GM12878 (cell line): Measurements from ENCODE around the gene AVP. TPM values are rescaled to one million over a fixed set of nuclear protein-coding genes. Genes with fewer than 3 reads are reported as not detected.

ENCODE experiments used
- ATAC-seq: fragments of 200-7000 bp; cut with Tn5 transposase; 3 replicates; pipeline ENCODE4 v1.9.1; 2020; ENCODE audit warnings: mild to moderate bottlenecking, moderate library complexity
- BruUV-seq: library from RNA; stranded (reverse); fragments of 400-500 nt; replicated peaks from 2 replicates; lab custom pipeline; 2021; lab: Mats Ljungman, UMichigan
- CTCF ChIA-PET: fragments of 300-600 bp; sonication (Branson Sonifier 250); formaldehyde crosslinking; extraction: SDS; loops from one replicate; lab custom pipeline; 2021; ENCODE audit warnings: inconsistent platforms; lab: Yijun Ruan, JAX
- POLR2A ChIA-PET: fragments of 350-600 bp; formaldehyde crosslinking; extraction: SDS; loops from one replicate; lab custom pipeline; 2021; ENCODE audit warnings: inconsistent platforms; lab: Charles Lee
- RAD21 ChIA-PET: fragments of 300-600 bp; sonication (Branson Sonifier 250); formaldehyde crosslinking; loops from one replicate; lab custom pipeline; 2023; ENCODE audit warnings: antibody characterized with exemption; ENCODE audit not compliant: unreplicated experiment; lab: Charles Lee
- SMC1A ChIA-PET: fragments of 300-600 bp; sonication (Branson Sonifier 250); formaldehyde crosslinking; loops from one replicate; lab custom pipeline; 2023; ENCODE audit not compliant: unreplicated experiment, uncharacterized antibody; lab: Charles Lee
- DNase-seq: peaks from one replicate; pipeline ENCODE4 v3.0.0-alpha.2; 2011; ENCODE audit warnings: low read depth, low spot score
- FAIRE-seq: peaks from 3 replicates; lab custom pipeline; 2011; peaks lifted over from hg19 to GRCh38; lab: Jason Lieb, UNC
- H2AFZ ChIP-seq: 2 replicates; pipeline ENCODE4 v1.6.0; 2011; ENCODE audit warnings: low read depth, low read length, control low read depth; ENCODE audit not compliant: control insufficient read depth
- H3K27ac ChIP-seq: 2 replicates; pipeline ENCODE4 v1.5.1; 2011; ENCODE audit warnings: control low read depth; ENCODE audit not compliant: control insufficient read depth, insufficient read depth
- H3K27me3 ChIP-seq, 2 experiments: replicated peaks in 1 of 2; 2 replicates each; pipeline versions ENCODE4 v1.6.0 to v1.6.1; 2011; ENCODE audit warnings: low read length in 1 of 2; ENCODE audit not compliant: control insufficient read depth in 2 of 2, insufficient read depth in 2 of 2
- H3K36me3 ChIP-seq, 2 experiments: 2 replicates each; pipeline ENCODE4 v1.5.1; 2011; ENCODE audit warnings: low read length in 1 of 2; ENCODE audit not compliant: control insufficient read depth in 2 of 2, insufficient read depth in 2 of 2
- H3K4me1 ChIP-seq: 2 replicates; pipeline ENCODE4 v1.6.1; 2011; ENCODE audit warnings: mild to moderate bottlenecking, low read length, moderate library complexity, mixed read lengths; ENCODE audit not compliant: control insufficient read depth, insufficient read depth
- H3K4me2 ChIP-seq: 2 replicates; pipeline ENCODE4 v1.6.0; 2011; ENCODE audit warnings: control low read depth; ENCODE audit not compliant: control insufficient read depth, insufficient read depth
- H3K4me3 ChIP-seq: fragments of 200-600 bp; sonication (generic); 2 replicates; pipeline ENCODE4 v1.5.1; 2016
- H3K79me2 ChIP-seq: 2 replicates; pipeline ENCODE4 v1.6.0; 2011; ENCODE audit warnings: low read length; ENCODE audit not compliant: control insufficient read depth, insufficient read depth
- H3K9ac ChIP-seq: 2 replicates; pipeline ENCODE4 v1.8.0; 2011; ENCODE audit warnings: low read length, control low read depth, mixed read lengths; ENCODE audit not compliant: control insufficient read depth, insufficient read depth
- H3K9me3 ChIP-seq: replicated peaks from 3 replicates; pipeline ENCODE4 v1.5.1; 2011; ENCODE audit warnings: mild to moderate bottlenecking, low read length; ENCODE audit not compliant: control insufficient read depth, insufficient read depth
- H4K20me1 ChIP-seq: 2 replicates; pipeline ENCODE4 v1.6.0; 2011; ENCODE audit not compliant: control insufficient read depth, insufficient read depth
- BHLHE40 ChIP-seq, 2 experiments: fragments of 450-650 bp in 1 of 2; IDR thresholded peaks; 2 replicates each; pipeline ENCODE4 v1.6.1; 2011 to 2017; ENCODE audit warnings: low read depth in 2 of 2, borderline replicate concordance in 1 of 2, improper control_type of control experiment in 1 of 2, low read length in 1 of 2, mild to moderate bottlenecking in 1 of 2
- CEBPB ChIP-seq, 2 experiments: fragments of 150-350 bp in 1 of 2; IDR thresholded peaks; 2 replicates each; pipeline ENCODE4 v1.6.1; 2012 to 2014; ENCODE audit warnings: low read depth in 2 of 2, low read length in 2 of 2, borderline replicate concordance in 1 of 2, inconsistent platforms in 1 of 2
- GABPA ChIP-seq: IDR thresholded peaks from 2 replicates; pipeline ENCODE4 v1.6.1; 2014; ENCODE audit warnings: antibody characterized with exemption, low read depth, mild to moderate bottlenecking, inconsistent platforms
- POLR2AphosphoS2 ChIP-seq: IDR thresholded peaks from 2 replicates; pipeline ENCODE4 v1.6.1; 2011; ENCODE audit warnings: low read depth, mild to moderate bottlenecking, low read length, improper control_type of control experiment, moderate library complexity
- RB1 ChIP-seq: fragments of 450-650 bp; formaldehyde crosslinking; IDR thresholded peaks from 2 replicates; pipeline ENCODE4 v1.6.1; 2017; ENCODE audit warnings: mild to moderate bottlenecking, borderline replicate concordance
- SRF ChIP-seq, 2 experiments: IDR thresholded peaks; 2 replicates each; pipeline ENCODE4 v1.6.1; 2011; ENCODE audit warnings: low read depth in 2 of 2, low read length in 2 of 2, mild to moderate bottlenecking in 1 of 2, moderate library complexity in 1 of 2
- YY1 ChIP-seq: IDR thresholded peaks from 2 replicates; pipeline ENCODE4 v1.6.1; 2011; ENCODE audit warnings: low read depth, mild to moderate bottlenecking, low read length
- ZNF384 ChIP-seq: IDR thresholded peaks from 2 replicates; pipeline ENCODE4 v1.6.1; 2012; ENCODE audit warnings: low read depth, mild to moderate bottlenecking, low read length, improper control_type of control experiment, borderline replicate concordance
- WGBS: methylation state at CpG from one replicate; pipeline ENCODE4 v1.1.6; 2016; ENCODE audit warnings: low lambda C conversion rate; ENCODE audit not compliant: insufficient replicate concordance, insufficient coverage; ENCODE audit errors: missing lambda C conversion rate; 5-methylcytosine and 5-hydroxymethylcytosine counted together
- in situ Hi-C: fragments of 300-500 bp; cut with MboI; formaldehyde crosslinking; loops from 9 replicates; pipeline ENCODE4 v1.14.3; 2018; ENCODE audit warnings: mixed read lengths
- intact Hi-C: fragments of 100-400 bp; cut with micrococcal nuclease; formaldehyde crosslinking; loops from one replicate; pipeline ENCODE4 v1.14.2; 2022; ENCODE audit not compliant: unreplicated experiment
- polyA plus RNA-seq, 11 experiments: library from polyadenylated mRNA; depleted of rRNA in 4 of 11; unstranded in 6 of 11; stranded (reverse) in 5 of 11; fragments of >200 nt; fragmentation: Nextera tagmentation in 4 of 11; fragmentation: Illumina TruSeq in 1 of 11; extraction: Ambion mirVana in 4 of 11; extraction: Trizol in 1 of 11; gene quantifications; 1 replicate in 1 of 11; 2 replicates in 10 of 11; pipeline versions ENCODE4 v1.2.1 to v1.2.3, GENCODE V29; 2011 to 2016; ENCODE audit warnings: inconsistent platforms in 2 of 11, missing spikeins in 2 of 11, low read depth in 1 of 11
- total RNA-seq, 4 experiments: library from RNA; depleted of rRNA in 3 of 4; stranded (reverse); fragments of >200 nt in 3 of 4; fragmentation: Illumina TruSeq in 1 of 4; extraction: Trizol in 1 of 4; gene quantifications; 2 replicates each; pipeline versions ENCODE4 v1.2.1 to v1.2.3, GENCODE V29; 2013 to 2021
- TF ChIP-seq, protein P1 (sequence below): fragments of 450-650 bp; conservative IDR thresholded peaks from 2 replicates; pipeline ENCODE4 v1.6.1; 2017; ENCODE audit warnings: mild to moderate bottlenecking, moderate library complexity
- TF ChIP-seq, protein P2 (sequence below): fragments of 450-650 bp; IDR thresholded peaks from 2 replicates; pipeline ENCODE4 v1.6.1; 2017; ENCODE audit warnings: mild to moderate bottlenecking, moderate library complexity

AVP gene
- total and polyA plus RNA-seq, 10 of the 15 experiments (the other 5 are each of a cell fraction or from before 2014, with no cell fraction given) = not detected

DNA sequence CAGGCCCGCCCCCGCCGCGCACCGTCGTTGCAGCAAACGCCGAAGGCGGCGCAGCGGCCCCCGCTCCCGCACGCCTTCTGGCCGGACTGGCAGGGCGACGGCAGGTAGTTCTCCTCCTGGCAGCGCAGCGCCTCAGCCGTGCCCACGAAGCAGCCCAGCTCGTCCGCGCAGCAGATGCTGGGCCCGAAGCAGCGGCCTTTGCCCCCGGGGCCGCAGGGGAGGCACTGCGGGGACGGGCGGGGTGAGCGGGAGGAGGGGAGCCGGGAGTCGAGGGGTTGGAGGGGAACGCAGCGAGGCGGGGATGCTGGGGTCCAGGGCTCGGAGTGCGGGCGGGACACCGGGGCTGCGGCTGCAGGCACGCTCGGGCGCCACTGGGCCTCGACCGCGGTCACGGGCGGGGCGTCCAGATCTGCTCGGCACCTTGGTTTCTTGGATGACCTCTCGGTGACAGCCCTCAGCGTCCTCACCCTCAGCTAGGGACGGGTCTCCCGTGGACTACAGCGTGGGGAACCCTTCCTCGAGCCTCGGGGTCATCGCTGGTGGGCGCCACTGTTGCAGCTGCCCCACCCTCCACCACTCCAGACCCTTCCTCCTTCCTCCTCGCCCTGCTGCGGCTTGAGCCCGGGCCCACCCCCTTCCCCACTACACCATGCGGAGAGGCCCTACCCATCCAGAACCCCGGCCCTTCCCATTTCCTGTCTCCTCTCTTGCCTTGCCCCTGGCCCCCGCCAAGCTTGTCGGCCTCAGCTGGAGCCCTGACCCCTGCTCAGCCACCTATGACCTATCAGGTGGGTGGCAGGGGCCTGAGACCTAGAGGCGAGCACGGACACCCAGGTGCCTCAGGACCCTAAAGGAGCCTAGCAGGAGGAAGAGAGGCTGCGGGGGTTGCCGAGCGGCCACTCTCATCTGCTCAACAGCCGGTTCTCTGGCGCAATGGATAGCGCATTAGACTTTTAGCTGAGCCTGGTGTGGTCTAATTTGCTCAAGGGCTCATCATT lies 1.3 kb downstream of the AVP start:
- ATAC-seq (no peak), FAIRE-seq (no peak), DNase-seq (no peak)
- RAD21 ChIA-PET = no interaction called here
- H3K4me2 ChIP-seq = no peak overlapping the region
- no peak overlapping the region for H3K4me3 ChIP-seq
- no peak overlapping the region for H3K27ac ChIP-seq
- H3K9ac ChIP-seq = no peak overlapping the region
- no TSS peak for BruUV-seq
- no peaks in the 10 kb centered on the region for H3K4me1 ChIP-seq
- in situ Hi-C loops (no loop called here), intact Hi-C loops (no loop called here)
- TF ChIP-seq YY1 (no peak), POLR2AphosphoS2 (no peak), GABPA (no peak), SRF (IDR thresholded peaks at IDR 0.05; ENCODE audit: low read depth in 2 of 2, low read length in 2 of 2) (no peak), RB1 (no peak), ZNF384 (no peak), CEBPB (IDR thresholded peaks at IDR 0.05; ENCODE audit: borderline replicate concordance in 1 of 2, low read depth in 2 of 2, low read length in 2 of 2) (no peak), BHLHE40 (IDR thresholded peaks at IDR 0.05; ENCODE audit: borderline replicate concordance in 1 of 2, low read depth in 2 of 2, low read length in 1 of 2) (no peak)
- TF ChIP-seq, protein P1, sequence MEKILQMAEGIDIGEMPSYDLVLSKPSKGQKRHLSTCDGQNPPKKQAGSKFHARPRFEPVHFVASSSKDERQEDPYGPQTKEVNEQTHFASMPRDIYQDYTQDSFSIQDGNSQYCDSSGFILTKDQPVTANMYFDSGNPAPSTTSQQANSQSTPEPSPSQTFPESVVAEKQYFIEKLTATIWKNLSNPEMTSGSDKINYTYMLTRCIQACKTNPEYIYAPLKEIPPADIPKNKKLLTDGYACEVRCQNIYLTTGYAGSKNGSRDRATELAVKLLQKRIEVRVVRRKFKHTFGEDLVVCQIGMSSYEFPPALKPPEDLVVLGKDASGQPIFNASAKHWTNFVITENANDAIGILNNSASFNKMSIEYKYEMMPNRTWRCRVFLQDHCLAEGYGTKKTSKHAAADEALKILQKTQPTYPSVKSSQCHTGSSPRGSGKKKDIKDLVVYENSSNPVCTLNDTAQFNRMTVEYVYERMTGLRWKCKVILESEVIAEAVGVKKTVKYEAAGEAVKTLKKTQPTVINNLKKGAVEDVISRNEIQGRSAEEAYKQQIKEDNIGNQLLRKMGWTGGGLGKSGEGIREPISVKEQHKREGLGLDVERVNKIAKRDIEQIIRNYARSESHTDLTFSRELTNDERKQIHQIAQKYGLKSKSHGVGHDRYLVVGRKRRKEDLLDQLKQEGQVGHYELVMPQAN = no peak
- TF ChIP-seq, protein P2, sequence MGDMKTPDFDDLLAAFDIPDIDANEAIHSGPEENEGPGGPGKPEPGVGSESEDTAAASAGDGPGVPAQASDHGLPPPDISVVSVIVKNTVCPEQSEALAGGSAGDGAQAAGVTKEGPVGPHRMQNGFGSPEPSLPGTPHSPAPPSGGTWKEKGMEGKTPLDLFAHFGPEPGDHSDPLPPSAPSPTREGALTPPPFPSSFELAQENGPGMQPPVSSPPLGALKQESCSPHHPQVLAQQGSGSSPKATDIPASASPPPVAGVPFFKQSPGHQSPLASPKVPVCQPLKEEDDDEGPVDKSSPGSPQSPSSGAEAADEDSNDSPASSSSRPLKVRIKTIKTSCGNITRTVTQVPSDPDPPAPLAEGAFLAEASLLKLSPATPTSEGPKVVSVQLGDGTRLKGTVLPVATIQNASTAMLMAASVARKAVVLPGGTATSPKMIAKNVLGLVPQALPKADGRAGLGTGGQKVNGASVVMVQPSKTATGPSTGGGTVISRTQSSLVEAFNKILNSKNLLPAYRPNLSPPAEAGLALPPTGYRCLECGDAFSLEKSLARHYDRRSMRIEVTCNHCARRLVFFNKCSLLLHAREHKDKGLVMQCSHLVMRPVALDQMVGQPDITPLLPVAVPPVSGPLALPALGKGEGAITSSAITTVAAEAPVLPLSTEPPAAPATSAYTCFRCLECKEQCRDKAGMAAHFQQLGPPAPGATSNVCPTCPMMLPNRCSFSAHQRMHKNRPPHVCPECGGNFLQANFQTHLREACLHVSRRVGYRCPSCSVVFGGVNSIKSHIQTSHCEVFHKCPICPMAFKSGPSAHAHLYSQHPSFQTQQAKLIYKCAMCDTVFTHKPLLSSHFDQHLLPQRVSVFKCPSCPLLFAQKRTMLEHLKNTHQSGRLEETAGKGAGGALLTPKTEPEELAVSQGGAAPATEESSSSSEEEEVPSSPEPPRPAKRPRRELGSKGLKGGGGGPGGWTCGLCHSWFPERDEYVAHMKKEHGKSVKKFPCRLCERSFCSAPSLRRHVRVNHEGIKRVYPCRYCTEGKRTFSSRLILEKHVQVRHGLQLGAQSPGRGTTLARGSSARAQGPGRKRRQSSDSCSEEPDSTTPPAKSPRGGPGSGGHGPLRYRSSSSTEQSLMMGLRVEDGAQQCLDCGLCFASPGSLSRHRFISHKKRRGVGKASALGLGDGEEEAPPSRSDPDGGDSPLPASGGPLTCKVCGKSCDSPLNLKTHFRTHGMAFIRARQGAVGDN = no peak
- no peak overlapping the region for H2AFZ ChIP-seq
- H3K36me3 ChIP-seq = no peaks in the 10 kb centered on the region
- CTCF ChIA-PET = no interaction called here
- H4K20me1 ChIP-seq = no peaks in the 10 kb centered on the region
- WGBS = 12% methylated on average over 44 of the region's 76 CpGs
- SMC1A ChIA-PET = no interaction called here
- no peaks in the 10 kb centered on the region for H3K79me2 ChIP-seq
- no peaks in the 10 kb centered on the region for H3K9me3 ChIP-seq
- peaks cover 15 to 22% of the 10 kb centered on the region in 2 experiments for H3K27me3 ChIP-seq
- POLR2A ChIA-PET = no interaction called here
